Ishikawa (cell line): ENCODE results near the gene PCDHGA6.
"Not testable (repeated sequence)": the region's sequence is repeated elsewhere in the genome, so short reads cannot be mapped to it uniquely, and the experiment has no call there.

Experiments
- CEBPB ChIP-seq: IDR thresholded peaks from 2 replicates; pipeline ENCODE4 v1.6.1; 2012
- CREB1 ChIP-seq: IDR thresholded peaks from 2 replicates; pipeline ENCODE4 v1.6.1; 2012; ENCODE audit warnings: low read depth
- EGR1 ChIP-seq: IDR thresholded peaks from 2 replicates; pipeline ENCODE4 v1.6.1; 2012
- EP300 ChIP-seq: IDR thresholded peaks from 2 replicates; pipeline ENCODE4 v1.6.1; 2012; ENCODE audit warnings: borderline replicate concordance
- FOXM1 ChIP-seq: IDR thresholded peaks from 2 replicates; pipeline ENCODE4 v1.6.1; 2012; ENCODE audit warnings: low read depth, borderline replicate concordance
- MAX ChIP-seq: IDR thresholded peaks from 2 replicates; pipeline ENCODE4 v1.6.1; 2012
- NFIC ChIP-seq: IDR thresholded peaks from 2 replicates; pipeline ENCODE4 v1.6.1; 2012
- RAD21 ChIP-seq: IDR thresholded peaks from 2 replicates; pipeline ENCODE4 v1.6.1; 2012; ENCODE audit warnings: low read depth
- REST ChIP-seq: IDR thresholded peaks from 2 replicates; pipeline ENCODE4 v1.6.1; 2012; ENCODE audit warnings: low read depth, mild to moderate bottlenecking
- TAF1 ChIP-seq: IDR thresholded peaks from 2 replicates; pipeline ENCODE4 v1.6.1; 2012; ENCODE audit warnings: low read depth, mild to moderate bottlenecking
- TCF12 ChIP-seq: IDR thresholded peaks from 2 replicates; pipeline ENCODE4 v1.6.1; 2012; ENCODE audit warnings: low read depth
- TEAD4 ChIP-seq: IDR thresholded peaks from 2 replicates; pipeline ENCODE4 v1.6.1; 2012
- USF1 ChIP-seq: IDR thresholded peaks from 2 replicates; pipeline ENCODE4 v1.6.1; 2012
- YY1 ChIP-seq: IDR thresholded peaks from 2 replicates; pipeline ENCODE4 v1.6.1; 2012; ENCODE audit warnings: low read depth
- ZBTB7A ChIP-seq: IDR thresholded peaks from 2 replicates; pipeline ENCODE4 v1.6.1; 2012; ENCODE audit warnings: low read depth

PCDHGA6 gene

GRCh38 chr5:141397756-141398551, 24.3 kb downstream of the PCDHGA6 start, which contains the start of gene PCDHGB5:
TSS of gene PCDHGB5 (plus strand) at chr5:141397947. CDS start at chr5:141398128, 181 bp downstream.
- not testable (repeated sequence) for TF ChIP-seq CEBPB, TCF12, TEAD4

GRCh38 chr5:141398608-141399007, 24.9 kb downstream of the PCDHGA6 start:
- TF ChIP-seq CREB1 (no peak), REST (no peak), TAF1 (no peak), MAX (no peak), FOXM1 (no peak), EP300 (no peak), EGR1 (no peak)

- no peak for TF ChIP-seq EGR1
- TF ChIP-seq TEAD4: no peak
- TF ChIP-seq EP300: no peak
- no peak for TF ChIP-seq YY1
- no peak for TF ChIP-seq REST
- no peak for TF ChIP-seq FOXM1
- no peak for TF ChIP-seq ZBTB7A
- no peak for TF ChIP-seq TCF12
- no peak for TF ChIP-seq RAD21
- TF ChIP-seq CREB1: no peak
- no peak for TF ChIP-seq USF1
- no peak for TF ChIP-seq NFIC
Observed at GRCh38 chr5:141399555-141400258, 26.0 kb downstream of the PCDHGA6 start.

GRCh38 chr5:141402553-141403243, 29.0 kb downstream of the PCDHGA6 start, which contains the start of gene PCDHGA9:
TSS of gene PCDHGA9 (plus strand) at chr5:141402778. CDS start at chr5:141402953, 175 bp downstream.
- TF ChIP-seq NFIC (no peak), FOXM1 (no peak), EP300 (no peak), RAD21 (peak; percentile 50), USF1 (no peak)

- no peak for TF ChIP-seq CREB1
- no peak for TF ChIP-seq TEAD4
- TF ChIP-seq EGR1: no peak
- TF ChIP-seq FOXM1: no peak
- TF ChIP-seq CEBPB: no peak
- TF ChIP-seq EP300: no peak
- no peak for TF ChIP-seq RAD21
- no peak for TF ChIP-seq YY1
- no peak for TF ChIP-seq REST
- TF ChIP-seq TCF12: no peak
- no peak for TF ChIP-seq MAX
- no peak for TF ChIP-seq TAF1
- TF ChIP-seq USF1: no peak
- no peak for TF ChIP-seq ZBTB7A
- TF ChIP-seq NFIC: no peak
Observed at GRCh38 chr5:141403387-141403786, 29.7 kb downstream of the PCDHGA6 start.
